ENCODE data around the gene RERE. TPM values are rescaled to one million over a fixed set of nuclear protein-coding genes. Genes with fewer than 3 reads are reported as not detected.

Gene RERE
- total RNA-seq, 1 donor from 2014 or later, result 252 TPM

- peaks cover 3% of the 10 kb centered on the region for H3K36me3 Mint-ChIP-seq (ENCODE audit: unreplicated experiment)
- DNase-seq, result no peak
- H3K4me3 Mint-ChIP-seq (ENCODE audit: unreplicated experiment), result no peak overlapping the region
- no peaks in the 10 kb centered on the region for H3K4me1 Mint-ChIP-seq (ENCODE audit: low read depth, unreplicated experiment)
- no peak overlapping the region for H3K27ac Mint-ChIP-seq (ENCODE audit: unreplicated experiment)
- H3K27me3 Mint-ChIP-seq (ENCODE audit: unreplicated experiment), result peaks cover 2% of the 10 kb centered on the region
- H3K9me3 Mint-ChIP-seq (ENCODE audit: unreplicated experiment), result peaks cover 3% of the 10 kb centered on the region
- no peak for TF ChIP-seq CTCF (IDR thresholded peaks at IDR 0.05; ENCODE audit: partially characterized antibody, unreplicated experiment)
Measured at GRCh38 chr1:8539683-8540082, 277.8 kb downstream of the RERE start.

GRCh38 chr1:8538502-8538901 lies 278.9 kb downstream of the RERE start:
- no peaks in the 10 kb centered on the region for H3K4me1 Mint-ChIP-seq (ENCODE audit: low read depth, unreplicated experiment)
- TF ChIP-seq CTCF (IDR thresholded peaks at IDR 0.05; ENCODE audit: partially characterized antibody, unreplicated experiment), result no peak

GRCh38 chr1:8537991-8538390 lies 279.4 kb downstream of the RERE start:
- Mint-ChIP-seq H3K27me3 (ENCODE audit: unreplicated experiment) (peaks cover 2% of the 10 kb centered on the region), H3K27ac (ENCODE audit: unreplicated experiment) (no peak overlapping the region), H3K4me3 (ENCODE audit: unreplicated experiment) (no peak overlapping the region), H3K4me1 (ENCODE audit: low read depth, unreplicated experiment) (no peaks in the 10 kb centered on the region), H3K9me3 (ENCODE audit: unreplicated experiment) (no peaks in the 10 kb centered on the region), H3K36me3 (ENCODE audit: unreplicated experiment) (no peaks in the 10 kb centered on the region)
- TF ChIP-seq CTCF (IDR thresholded peaks at IDR 0.05; ENCODE audit: partially characterized antibody, unreplicated experiment), result no peak
- DNase-seq, result no peak

More at GRCh38 chr1:8538502-8538901, 278.9 kb downstream of the RERE start:
- H3K36me3 Mint-ChIP-seq (ENCODE audit: unreplicated experiment), result no peaks in the 10 kb centered on the region
- no peak overlapping the region for H3K4me3 Mint-ChIP-seq (ENCODE audit: unreplicated experiment)
- H3K9me3 Mint-ChIP-seq (ENCODE audit: unreplicated experiment), result no peaks in the 10 kb centered on the region
- H3K27me3 Mint-ChIP-seq (ENCODE audit: unreplicated experiment), result peaks cover 2% of the 10 kb centered on the region
- no peak overlapping the region for H3K27ac Mint-ChIP-seq (ENCODE audit: unreplicated experiment)
- no peak for DNase-seq

GRCh38 chr1:8536515-8536914 lies 280.9 kb downstream of the RERE start:
- Mint-ChIP-seq H3K27ac (ENCODE audit: unreplicated experiment) (no peak overlapping the region), H3K4me3 (ENCODE audit: unreplicated experiment) (no peak overlapping the region), H3K4me1 (ENCODE audit: low read depth, unreplicated experiment) (no peaks in the 10 kb centered on the region), H3K36me3 (ENCODE audit: unreplicated experiment) (no peaks in the 10 kb centered on the region), H3K27me3 (ENCODE audit: unreplicated experiment) (peaks cover 2% of the 10 kb centered on the region), H3K9me3 (ENCODE audit: unreplicated experiment) (peaks cover under 1% of the 10 kb centered on the region)
- TF ChIP-seq CTCF (IDR thresholded peaks at IDR 0.05; ENCODE audit: partially characterized antibody, unreplicated experiment), result no peak
- DNase-seq, result no peak

GRCh38 chr1:8533907-8534306 lies 283.5 kb downstream of the RERE start:
- Mint-ChIP-seq H3K4me3 (ENCODE audit: unreplicated experiment) (no peak overlapping the region), H3K4me1 (ENCODE audit: low read depth, unreplicated experiment) (peaks cover 3% of the 10 kb centered on the region), H3K9me3 (ENCODE audit: unreplicated experiment) (peaks cover 3% of the 10 kb centered on the region), H3K36me3 (ENCODE audit: unreplicated experiment) (no peaks in the 10 kb centered on the region), H3K27me3 (ENCODE audit: unreplicated experiment) (peaks cover 9% of the 10 kb centered on the region), H3K27ac (ENCODE audit: unreplicated experiment) (no peak overlapping the region)
- TF ChIP-seq CTCF (IDR thresholded peaks at IDR 0.05; ENCODE audit: partially characterized antibody, unreplicated experiment), result no peak
- DNase-seq, result no peak

Measured in glutamatergic neuron (in vitro differentiated cells).